HG02798 (cell line): Measurements from ENCODE around the gene SLC20A1.
A peak's percentile ranks its signal among the peaks of the same experiment; 100 is the strongest.

Experiments
- ATAC-seq: cut with Tn5 transposase; IDR thresholded peaks from one replicate; pipeline ENCODE4 v1.9.1; 2021; ENCODE audit warnings: mild to moderate bottlenecking; ENCODE audit not compliant: unreplicated experiment, poor library complexity

SLC20A1 gene

DNA sequence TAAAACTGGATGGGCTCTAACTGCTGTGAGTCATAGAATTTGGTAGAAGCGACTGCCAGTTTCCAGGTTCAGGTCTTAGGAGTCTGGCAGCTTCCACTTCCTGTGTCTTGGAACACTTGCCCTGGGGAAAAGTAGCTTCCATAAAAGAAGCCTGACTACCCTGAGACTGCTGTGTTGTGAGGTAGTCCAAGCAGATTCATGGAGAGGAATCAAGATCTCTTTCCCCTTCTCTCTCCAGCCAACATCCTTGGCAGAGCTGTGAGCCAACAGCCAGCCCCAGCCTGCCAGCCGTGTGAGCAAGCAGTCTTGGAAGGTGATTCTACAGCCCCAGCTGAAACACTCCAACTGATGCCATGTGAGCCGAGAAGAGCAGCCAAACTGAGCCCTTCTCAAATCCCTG is 33.7 kb downstream of the SLC20A1 start:
- no peak for ATAC-seq

DNA sequence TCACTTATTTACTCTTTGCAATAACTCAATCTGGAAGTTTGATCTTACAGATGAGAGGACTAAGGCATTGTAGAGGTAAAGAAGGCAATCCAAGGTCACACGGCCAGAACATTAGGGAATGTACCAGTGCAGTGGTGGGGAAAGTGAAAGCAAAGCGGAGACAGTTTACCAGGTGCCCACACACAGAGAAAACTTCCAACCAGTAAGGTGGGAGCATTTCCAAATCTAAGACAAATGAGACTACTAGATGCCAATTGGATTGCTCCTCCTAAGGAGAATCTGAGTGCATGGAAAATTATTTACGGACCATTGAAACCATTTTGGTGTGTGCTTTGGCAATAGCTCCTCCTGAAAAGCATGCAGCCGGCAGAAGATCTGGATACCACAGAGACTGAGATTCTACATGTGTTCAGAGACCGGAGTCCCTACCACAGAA is 34.9 kb downstream of the SLC20A1 start:
- no peak for ATAC-seq

GRCh38 chr2:112682101-112682500 is 36.4 kb downstream of the SLC20A1 start:
- no peak for ATAC-seq

DNA sequence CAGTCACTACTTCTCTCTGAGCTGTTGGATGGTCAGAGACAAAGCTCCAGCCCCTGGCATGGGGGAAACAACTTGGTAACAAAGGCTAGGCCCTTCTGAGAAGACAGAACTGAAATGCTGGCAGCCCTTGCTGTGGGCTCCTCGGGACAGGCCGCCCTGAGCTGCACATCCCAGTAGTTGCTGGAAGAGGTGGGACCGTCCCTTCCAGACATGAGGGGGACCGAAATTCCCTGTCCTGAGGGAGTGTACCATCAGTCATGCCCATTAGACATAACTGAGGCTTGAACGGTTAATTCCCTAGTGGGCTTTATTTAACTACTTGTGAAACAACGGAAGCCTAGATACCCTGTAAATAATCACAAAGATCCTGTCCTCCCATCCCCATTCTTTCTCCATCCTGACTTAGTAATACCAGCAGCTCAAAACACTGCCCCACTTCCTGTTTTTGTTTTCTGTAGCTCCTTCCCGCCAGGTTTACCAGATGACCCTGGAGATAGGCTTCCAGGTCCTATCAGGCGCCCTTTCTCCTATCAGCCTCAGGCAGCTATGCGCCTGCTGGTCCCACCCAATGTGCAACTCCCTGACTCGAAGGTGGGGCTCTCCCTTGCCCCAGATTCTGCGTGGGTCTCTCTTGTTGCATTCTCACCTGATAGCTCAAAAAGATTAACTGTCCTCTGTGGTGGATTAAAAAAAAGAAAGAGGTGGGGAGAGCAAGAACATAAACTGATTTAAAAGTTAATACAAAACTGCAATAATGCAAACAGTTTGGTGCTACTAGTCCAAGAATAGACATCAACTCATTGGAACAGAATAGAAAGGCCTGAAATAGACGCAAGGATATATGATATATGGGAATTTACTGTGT is 38.0 kb downstream of the SLC20A1 start:
- ATAC-seq = no peak

DNA sequence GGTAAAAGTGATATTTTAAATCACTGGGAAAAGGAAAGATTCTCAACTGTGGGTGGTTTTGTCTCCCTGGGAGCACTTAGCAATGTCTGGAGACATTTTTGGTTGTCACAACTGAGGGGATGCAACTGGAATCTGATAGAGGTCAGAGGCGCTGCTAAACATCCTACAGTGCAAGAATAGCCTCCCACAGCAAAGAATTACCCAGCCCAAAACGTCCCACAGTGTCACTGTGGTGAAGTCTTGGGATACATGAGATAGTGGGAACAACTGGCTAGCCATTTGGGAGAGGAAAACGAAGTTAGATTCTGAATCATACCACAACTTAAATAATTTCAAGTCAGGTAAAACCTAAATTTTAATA is 38.7 kb downstream of the SLC20A1 start:
- ATAC-seq = no peak

- ATAC-seq = no peak
These were observed 39.6 kb downstream of the SLC20A1 start for GRCh38 chr2:112685271-112685884.

- no peak for ATAC-seq
These were observed 40.8 kb downstream of the SLC20A1 start for GRCh38 chr2:112686348-112687217.

- ATAC-seq = no peak
These were observed 41.8 kb downstream of the SLC20A1 start for GRCh38 chr2:112687522-112687921.

DNA sequence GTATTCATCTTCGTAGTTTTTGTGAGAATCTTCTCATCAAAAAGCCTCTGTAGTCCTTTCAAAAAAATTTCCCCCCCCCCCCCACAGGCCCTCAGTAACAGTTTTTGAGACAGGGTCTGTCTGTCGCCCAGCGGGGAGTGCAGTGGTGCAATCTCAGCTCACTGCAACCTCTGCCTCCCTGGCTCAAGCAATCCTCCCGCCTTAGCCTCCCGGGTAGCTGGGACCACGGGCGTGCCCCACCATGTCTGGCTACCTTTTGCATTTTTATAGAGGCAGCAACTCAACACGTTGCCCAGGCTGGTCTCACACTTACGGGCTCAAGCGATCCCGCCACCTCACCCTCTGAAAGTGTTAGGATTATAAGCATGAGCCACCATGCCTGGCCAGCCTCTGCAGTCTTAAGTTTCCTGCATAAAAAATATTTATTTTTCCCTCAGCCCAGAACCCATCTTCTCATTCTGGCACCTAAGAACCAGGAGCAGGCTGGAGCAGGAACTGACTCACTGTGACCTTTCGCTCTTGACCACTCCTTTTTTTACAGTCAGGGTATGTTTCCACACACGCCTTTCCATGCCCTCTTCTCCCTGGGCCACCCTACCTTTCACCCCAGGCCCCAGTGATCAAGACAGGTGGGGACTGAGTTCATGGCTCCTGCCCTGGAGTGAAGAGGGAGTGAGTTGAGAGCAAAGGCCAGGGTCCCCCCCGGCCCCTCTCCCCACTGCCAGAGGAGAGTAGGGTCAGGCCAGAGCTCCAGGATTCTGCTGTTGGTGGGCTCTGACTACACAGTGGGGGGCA is 42.5 kb downstream of the SLC20A1 start:
- no peak for ATAC-seq

DNA sequence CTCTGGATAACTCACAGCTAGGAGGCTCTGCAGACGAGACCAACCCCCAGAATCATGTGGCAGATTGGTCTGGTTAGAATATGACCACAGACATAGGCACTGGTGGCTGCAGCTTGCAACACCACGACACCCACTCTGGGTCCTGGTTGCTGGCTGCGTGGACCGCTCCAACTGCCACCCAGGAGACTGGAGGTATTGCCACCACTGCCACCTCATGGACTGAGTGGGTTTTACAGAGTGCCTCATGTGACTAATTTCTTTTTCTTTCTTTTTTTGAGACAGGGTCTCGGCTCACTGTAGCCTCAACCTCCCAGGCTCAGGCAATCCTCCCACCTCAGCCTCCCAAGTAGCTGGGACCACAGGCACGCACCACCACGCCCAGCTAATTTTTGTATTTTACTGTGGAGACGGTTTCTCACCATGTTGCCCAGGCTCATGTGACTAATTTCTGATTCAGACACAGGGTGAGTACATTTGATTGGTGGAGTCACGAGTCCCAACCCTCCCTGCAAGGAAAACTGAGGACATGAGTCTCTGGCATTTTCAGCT is 45.2 kb downstream of the SLC20A1 start:
- ATAC-seq = peak; percentile 57

- ATAC-seq = no peak
These were observed 46.1 kb downstream of the SLC20A1 start for GRCh38 chr2:112691881-112692281.

DNA sequence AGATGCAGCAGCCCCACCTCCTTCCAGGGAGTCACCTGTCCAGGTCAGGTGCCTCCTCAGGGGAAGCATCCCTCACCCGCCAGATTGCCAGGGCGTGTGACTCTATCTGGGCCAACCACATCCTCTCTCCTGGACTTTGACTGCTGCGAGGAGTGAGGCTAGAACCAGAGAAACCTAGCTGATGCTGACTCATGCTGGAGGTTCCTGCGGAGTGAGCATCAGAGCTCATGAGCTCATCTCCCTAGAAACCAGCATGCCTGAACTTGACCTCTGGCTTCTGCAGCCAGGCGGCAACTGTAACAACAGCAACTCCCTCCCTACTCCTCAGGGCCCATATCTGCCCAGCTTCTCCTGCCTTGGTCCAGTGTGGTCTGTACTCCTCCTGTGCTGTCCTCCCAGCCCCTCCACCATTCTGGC is 46.8 kb downstream of the SLC20A1 start:
- peak; percentile 92 for ATAC-seq

GRCh38 chr2:112692918-112693317 is 47.2 kb downstream of the SLC20A1 start:
- no peak for ATAC-seq

GRCh38 chr2:112693596-112693995 is 47.9 kb downstream of the SLC20A1 start:
- ATAC-seq = no peak

GRCh38 chr2:112694182-112694581 is 48.4 kb downstream of the SLC20A1 start:
- no peak for ATAC-seq

DNA sequence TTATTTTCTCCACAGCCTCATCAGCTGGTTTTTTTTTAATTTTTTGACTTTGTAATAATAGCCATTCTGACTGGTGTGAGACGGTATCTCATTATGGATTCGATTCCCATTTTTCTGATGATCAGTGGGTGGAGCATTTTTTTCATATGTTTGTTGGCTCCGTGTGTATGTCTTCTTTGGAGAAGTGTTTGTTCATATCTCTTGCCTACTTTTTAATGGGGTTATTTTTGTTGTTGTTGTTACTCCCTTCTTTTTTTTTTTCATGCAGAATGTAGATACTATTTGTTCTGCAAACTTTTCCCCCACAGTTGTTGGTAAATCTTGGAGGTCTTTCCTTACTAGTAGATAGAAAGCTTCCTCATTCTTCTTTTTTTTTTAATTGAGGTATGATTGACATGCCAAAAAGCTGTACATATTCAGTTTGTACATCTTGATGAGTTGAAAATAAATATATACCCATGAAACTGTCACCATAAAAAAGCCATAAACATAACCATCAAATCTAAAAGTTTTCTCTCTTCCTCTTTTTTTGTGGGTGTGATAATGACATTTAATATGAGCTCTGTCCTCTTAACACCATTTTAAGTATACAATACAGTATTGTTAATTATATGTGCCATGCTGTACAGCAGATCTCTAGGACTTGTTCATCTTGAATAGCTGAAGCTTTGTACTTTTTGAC is 53.2 kb downstream of the SLC20A1 start:
- no peak for ATAC-seq

DNA sequence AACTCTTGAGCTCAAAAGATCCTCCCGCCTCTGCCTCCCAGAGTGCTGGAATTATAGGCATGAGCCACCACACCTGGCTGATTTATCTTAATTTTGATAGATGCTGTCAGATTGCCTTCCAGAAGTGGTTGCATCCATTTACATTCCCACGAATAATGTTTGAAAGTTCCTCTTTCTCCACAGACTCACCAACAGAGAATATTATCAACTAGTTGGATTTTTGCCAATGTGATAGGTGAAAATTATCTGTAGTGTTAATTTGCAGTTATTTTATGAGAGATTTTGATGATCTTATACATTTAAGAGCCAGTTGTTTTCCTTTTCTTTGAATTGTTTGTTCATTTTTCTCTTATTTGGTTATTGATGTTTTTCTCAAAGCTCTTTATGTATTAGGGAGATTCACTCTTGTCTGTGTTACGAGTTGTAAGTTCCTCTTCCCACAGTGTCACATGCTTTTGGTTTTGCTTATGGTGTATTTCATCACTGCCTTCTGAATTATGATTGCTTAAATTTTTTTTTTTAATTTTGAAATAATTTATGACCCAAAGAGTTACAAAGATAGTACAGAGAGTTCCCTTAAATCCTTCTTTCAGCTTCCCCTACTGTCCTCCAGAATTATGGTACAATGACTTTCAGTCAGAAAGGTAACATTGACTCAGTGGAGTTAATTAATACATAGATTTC is 54.4 kb downstream of the SLC20A1 start:
- no peak for ATAC-seq

DNA sequence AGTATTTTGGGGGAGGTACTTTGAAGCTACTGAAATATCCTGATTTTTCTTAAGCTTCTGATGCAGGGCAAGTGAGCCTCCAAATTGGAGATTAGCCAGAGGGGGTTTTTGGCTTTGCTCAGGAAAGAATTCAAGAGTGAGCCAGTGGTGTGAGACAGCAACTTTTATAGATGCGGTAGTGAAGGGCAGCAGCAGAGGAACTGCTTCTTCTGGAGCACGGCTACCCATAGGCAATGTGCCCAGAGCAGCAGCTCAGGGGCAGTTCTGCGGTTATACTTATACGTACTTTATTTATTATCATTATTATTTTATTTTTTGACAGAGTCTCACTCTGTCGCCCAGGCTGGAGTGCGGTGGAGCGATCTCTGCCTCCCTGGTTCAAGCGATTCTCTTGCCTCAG is 55.3 kb downstream of the SLC20A1 start:
- no peak for ATAC-seq

- ATAC-seq = no peak
These were observed 57.9 kb downstream of the SLC20A1 start for GRCh38 chr2:112703684-112704083.
